Chondrocyte (in vitro differentiated cells): ENCODE results near the gene RNASE13. TPM values are rescaled to one million over a fixed set of nuclear protein-coding genes. Genes with fewer than 3 reads are reported as not detected.

ENCODE experiments used
- DNase-seq: peaks from one replicate; pipeline ENCODE4 v3.0.0; 2021; ENCODE audit warnings: mixed read lengths, low spot score
- H3K27ac Mint-ChIP-seq: one replicate; pipeline ENCODE4 v1.8.0; 2021; ENCODE audit warnings: mild to moderate bottlenecking, moderate library complexity, mixed read lengths; ENCODE audit not compliant: unreplicated experiment
- H3K27me3 Mint-ChIP-seq: 2 replicates; pipeline ENCODE4 v1.8.0; 2021; ENCODE audit warnings: low read depth, mixed read lengths
- H3K36me3 Mint-ChIP-seq: 2 replicates; pipeline ENCODE4 v1.8.0; 2021; ENCODE audit warnings: low read depth, mixed read lengths
- H3K4me1 Mint-ChIP-seq: 2 replicates; pipeline ENCODE4 v1.8.0; 2021; ENCODE audit warnings: low read depth, mild to moderate bottlenecking, mixed read lengths
- H3K4me3 Mint-ChIP-seq: one replicate; pipeline ENCODE4 v1.8.0; 2021; ENCODE audit warnings: mild to moderate bottlenecking, moderate library complexity, mixed read lengths; ENCODE audit not compliant: unreplicated experiment
- H3K9me3 Mint-ChIP-seq: 2 replicates; pipeline ENCODE4 v1.8.0; 2021; ENCODE audit warnings: low read depth, mixed read lengths
- CTCF ChIP-seq: fragments of 200-600 bp; sonication (generic); IDR thresholded peaks from 2 replicates; pipeline ENCODE4 v1.5.0; 2021; ENCODE audit warnings: antibody characterized with exemption, mild to moderate bottlenecking, moderate library complexity
- total RNA-seq: library from RNA; stranded (reverse); gene quantifications from 3 replicates; pipeline ENCODE4 v1.2.1, GENCODE V29; 2021

The RNASE13 gene
- total RNA-seq, 1 donor from 2014 or later = not detected

- TF ChIP-seq CTCF = no peak
- Mint-ChIP-seq H3K4me3 (peak overlapping the region; percentile 80), H3K4me1 (peaks cover 10% of the 10 kb centered on the region), H3K9me3 (no peaks in the 10 kb centered on the region), H3K27ac (no peak overlapping the region), H3K36me3 (no peaks in the 10 kb centered on the region), H3K27me3 (peaks cover 12% of the 10 kb centered on the region)
- DNase-seq = no peak
These were observed 9.0 kb downstream of the RNASE13 start for GRCh38 chr14:21025371-21026273.

- H3K9me3 Mint-ChIP-seq = no peaks in the 10 kb centered on the region
- no peaks in the 10 kb centered on the region for H3K36me3 Mint-ChIP-seq
- peaks cover 10% of the 10 kb centered on the region for H3K4me1 Mint-ChIP-seq
- TF ChIP-seq CTCF = no peak
- DNase-seq = no peak
- no peak within 1 kb of the TSS for H3K27ac Mint-ChIP-seq
- H3K4me3 Mint-ChIP-seq = peak within 1 kb of the TSS; percentile 80
- peaks cover 10% of the 10 kb centered on the region for H3K27me3 Mint-ChIP-seq
These were observed 9.8 kb downstream of the RNASE13 start, which contains the start of gene NDRG2 for GRCh38 chr14:21024585-21025370. NDRG2 (minus strand) TSS chr14:21025061; CDS start chr14:21023315, 1,746 bp downstream.

- Mint-ChIP-seq H3K9me3 (no peaks in the 10 kb centered on the region), H3K4me3 (peak overlapping the region; percentile 66), H3K4me1 (peaks cover 10% of the 10 kb centered on the region), H3K27me3 (peaks cover 10% of the 10 kb centered on the region), H3K36me3 (no peaks in the 10 kb centered on the region), H3K27ac (no peak overlapping the region)
- no peak for DNase-seq
- no peak for TF ChIP-seq CTCF
These were observed 10.6 kb downstream of the RNASE13 start for GRCh38 chr14:21023817-21024584.

- H3K9me3 Mint-ChIP-seq = no peaks in the 10 kb centered on the region
- no peak overlapping the region for H3K27ac Mint-ChIP-seq
- no peak for TF ChIP-seq CTCF
- H3K27me3 Mint-ChIP-seq = peaks cover 10% of the 10 kb centered on the region
- H3K4me1 Mint-ChIP-seq = peaks cover 10% of the 10 kb centered on the region
- no peak overlapping the region for H3K4me3 Mint-ChIP-seq
- no peaks in the 10 kb centered on the region for H3K36me3 Mint-ChIP-seq
- no peak for DNase-seq
These were observed 11.4 kb downstream of the RNASE13 start for GRCh38 chr14:21023174-21023573.
